CD14-positive monocyte (primary cell): ENCODE data around the gene RBL2. TPM values are rescaled to one million over a fixed set of nuclear protein-coding genes. Genes with fewer than 3 reads are reported as not detected.

Experiments used
- DNase-seq, 3 donors: peaks; one replicate each; pipeline ENCODE4 v3.0.0-alpha.2; 2011 to 2022
- H2AFZ ChIP-seq: 2 replicates; pipeline ENCODE4 v1.6.0; 2012; ENCODE audit warnings: mild to moderate bottlenecking, low read depth, low read length, inconsistent platforms; ENCODE audit not compliant: insufficient read depth, poor library complexity, severe bottlenecking
- H3K27ac ChIP-seq, 2 donors: 1 replicate in 1 of 2; 2 replicates in 1 of 2; pipeline ENCODE4 v1.5.1; 2012 to 2013; ENCODE audit warnings: low read length in 2 of 2, control low read depth in 1 of 2, inconsistent platforms in 1 of 2, low read depth in 1 of 2, mild to moderate bottlenecking in 1 of 2
- H3K27me3 ChIP-seq, 2 donors: one replicate each; pipeline versions ENCODE4 v1.6.0 to v1.6.1; 2011 to 2013; ENCODE audit warnings: low read length in 2 of 2; ENCODE audit not compliant: control insufficient read depth in 2 of 2, insufficient read depth in 2 of 2
- H3K36me3 ChIP-seq, 2 donors: replicated peaks in 1 of 2; 1 replicate in 1 of 2; 2 replicates in 1 of 2; pipeline versions ENCODE4 v1.5.1 to v1.6.1; 2012 to 2013; ENCODE audit warnings: low read length in 2 of 2, control low read depth in 1 of 2, inconsistent platforms in 1 of 2, mild to moderate bottlenecking in 1 of 2; ENCODE audit not compliant: insufficient read depth in 2 of 2, control insufficient read depth in 1 of 2
- H3K4me1 ChIP-seq, 2 donors: 1 replicate in 1 of 2; 2 replicates in 1 of 2; pipeline versions ENCODE4 v1.5.1 to v1.6.1; 2012 to 2013; ENCODE audit warnings: low read length in 2 of 2, control low read depth in 1 of 2, inconsistent platforms in 1 of 2, mild to moderate bottlenecking in 1 of 2, moderate library complexity in 1 of 2; ENCODE audit not compliant: insufficient read depth in 2 of 2, control insufficient read depth in 1 of 2
- H3K4me2 ChIP-seq: replicated peaks from 2 replicates; pipeline ENCODE3; 2012; ENCODE audit warnings: low read length, moderate library complexity, mild to moderate bottlenecking; ENCODE audit not compliant: poor library complexity, severe bottlenecking; ENCODE audit errors: extremely low read depth
- H3K4me3 ChIP-seq, 3 experiments: fragments of 200-600 bp in 1 of 3; sonication (generic) in 1 of 3; replicated peaks in 1 of 3; 1 replicate in 2 of 3; 2 replicates in 1 of 3; pipeline ENCODE4 v1.5.1; 2011 to 2013; ENCODE audit warnings: low read length in 3 of 3, mild to moderate bottlenecking in 3 of 3, control low read depth in 2 of 3, low read depth in 2 of 3, inconsistent platforms in 1 of 3, moderate library complexity in 1 of 3
- H3K79me2 ChIP-seq: 2 replicates; pipeline ENCODE4 v1.6.0; 2012; ENCODE audit warnings: mild to moderate bottlenecking, control low read depth, inconsistent platforms, low read length, moderate library complexity; ENCODE audit not compliant: insufficient read depth
- H3K9ac ChIP-seq: 2 replicates; pipeline ENCODE4 v1.6.0; 2017; ENCODE audit warnings: low read length, mild to moderate bottlenecking; ENCODE audit not compliant: insufficient read depth, poor library complexity, severe bottlenecking
- H3K9me3 ChIP-seq, 2 donors: replicated peaks in 1 of 2; 1 replicate in 1 of 2; 2 replicates in 1 of 2; pipeline versions ENCODE4 v1.5.1 to v1.6.1; 2012 to 2013; ENCODE audit warnings: low read length in 2 of 2, control low read depth in 1 of 2; ENCODE audit not compliant: control insufficient read depth in 1 of 2, insufficient read depth in 1 of 2
- H4K20me1 ChIP-seq: 2 replicates; pipeline ENCODE4 v1.6.0; 2012; ENCODE audit warnings: mild to moderate bottlenecking, low read length, control low read depth, moderate library complexity; ENCODE audit not compliant: insufficient read depth
- H3K27ac Mint-ChIP-seq, 7 donors: one replicate each; pipeline ENCODE4 v1.8.0; 2020; ENCODE audit warnings: mild to moderate bottlenecking in 7 of 7, mixed read lengths in 7 of 7, moderate library complexity in 6 of 7, inconsistent platforms in 2 of 7
- H3K27me3 Mint-ChIP-seq, 3 donors: one replicate each; pipeline ENCODE4 v1.8.0; 2021 to 2022; ENCODE audit warnings: low read depth in 3 of 3, mild to moderate bottlenecking in 3 of 3, mixed read lengths in 3 of 3, moderate library complexity in 3 of 3, inconsistent platforms in 1 of 3
- H3K36me3 Mint-ChIP-seq, 2 donors: one replicate each; pipeline ENCODE4 v1.8.0; 2020; ENCODE audit warnings: mixed read lengths in 2 of 2, inconsistent platforms in 1 of 2, mild to moderate bottlenecking in 1 of 2
- H3K4me1 Mint-ChIP-seq: one replicate; pipeline ENCODE4 v1.8.0; 2020; ENCODE audit warnings: mild to moderate bottlenecking, mixed read lengths
- H3K4me3 Mint-ChIP-seq, 2 donors: one replicate each; pipeline ENCODE4 v1.8.0; 2020; ENCODE audit warnings: mild to moderate bottlenecking in 2 of 2, mixed read lengths in 2 of 2, moderate library complexity in 1 of 2
- H3K9me3 Mint-ChIP-seq, 7 donors: one replicate each; pipeline ENCODE4 v1.8.0; 2020 to 2022; ENCODE audit warnings: mixed read lengths in 7 of 7, mild to moderate bottlenecking in 6 of 7, moderate library complexity in 6 of 7, inconsistent platforms in 2 of 7
- whole genome bisulfite sequencing: methylation state at CpG from one replicate; pipeline ENCODE4 v1.1.5; 2013; ENCODE audit warnings: missing lambda C conversion rate; ENCODE audit not compliant: insufficient coverage; 5-methylcytosine and 5-hydroxymethylcytosine counted together
- intact Hi-C, 2 donors: fragments of 100-400 bp; cut with micrococcal nuclease; formaldehyde crosslinking; loops; one replicate each; pipeline versions ENCODE4 v1.15.0 to v1.15.1; 2023
- polyA plus RNA-seq, 3 donors: library from polyadenylated mRNA; depleted of rRNA in 1 of 3; unstranded in 2 of 3; stranded (reverse) in 1 of 3; fragments of 300-500 nt in 2 of 3; fragments of >200 nt in 1 of 3; fragmentation: Illumina TruSeq in 2 of 3; gene quantifications; 1 replicate in 2 of 3; 2 replicates in 1 of 3; pipeline ENCODE4 v1.2.3, GENCODE V29; 2012 to 2021
- TF ChIP-seq, protein P1 (sequence below): fragments of 200-600 bp; IDR thresholded peaks from one replicate; pipeline ENCODE4 v1.8.0; 2022; ENCODE audit warnings: antibody characterized with exemption, mild to moderate bottlenecking

Gene RBL2
- polyA plus RNA-seq, 3 donors: 54.3 to 104 (median 77.7) TPM

DNA sequence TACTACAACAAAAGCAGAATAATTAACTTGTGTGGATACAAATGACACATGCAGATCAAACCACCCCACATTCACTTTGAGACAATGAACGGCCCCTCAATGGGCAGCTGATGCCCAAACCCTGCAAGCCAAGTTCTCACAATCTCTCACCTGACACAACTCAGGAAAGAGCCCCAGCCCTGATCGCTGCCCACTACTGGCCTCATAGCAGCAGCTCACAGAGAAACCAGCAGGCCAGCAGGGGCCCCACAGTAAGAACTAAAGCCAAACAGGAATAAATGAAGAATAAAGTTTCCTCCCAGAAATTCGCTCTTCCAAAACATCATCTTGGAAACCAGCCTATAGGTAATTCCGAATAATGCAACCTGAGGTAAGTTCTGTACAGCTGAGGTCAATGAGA is 61.1 kb downstream of the RBL2 start:
- H3K4me3 ChIP-seq: no peak overlapping the region
- DNase-seq: no peak
- no peaks in the 10 kb centered on the region for H3K4me1 Mint-ChIP-seq
- peak overlapping the region in 1 of 7 donors; percentile 6 for H3K27ac Mint-ChIP-seq
- no peaks in the 10 kb centered on the region for H3K9me3 ChIP-seq
- H3K79me2 ChIP-seq: no peaks in the 10 kb centered on the region
- H3K27me3 Mint-ChIP-seq: no peaks in the 10 kb centered on the region
- TF ChIP-seq, protein P1, sequence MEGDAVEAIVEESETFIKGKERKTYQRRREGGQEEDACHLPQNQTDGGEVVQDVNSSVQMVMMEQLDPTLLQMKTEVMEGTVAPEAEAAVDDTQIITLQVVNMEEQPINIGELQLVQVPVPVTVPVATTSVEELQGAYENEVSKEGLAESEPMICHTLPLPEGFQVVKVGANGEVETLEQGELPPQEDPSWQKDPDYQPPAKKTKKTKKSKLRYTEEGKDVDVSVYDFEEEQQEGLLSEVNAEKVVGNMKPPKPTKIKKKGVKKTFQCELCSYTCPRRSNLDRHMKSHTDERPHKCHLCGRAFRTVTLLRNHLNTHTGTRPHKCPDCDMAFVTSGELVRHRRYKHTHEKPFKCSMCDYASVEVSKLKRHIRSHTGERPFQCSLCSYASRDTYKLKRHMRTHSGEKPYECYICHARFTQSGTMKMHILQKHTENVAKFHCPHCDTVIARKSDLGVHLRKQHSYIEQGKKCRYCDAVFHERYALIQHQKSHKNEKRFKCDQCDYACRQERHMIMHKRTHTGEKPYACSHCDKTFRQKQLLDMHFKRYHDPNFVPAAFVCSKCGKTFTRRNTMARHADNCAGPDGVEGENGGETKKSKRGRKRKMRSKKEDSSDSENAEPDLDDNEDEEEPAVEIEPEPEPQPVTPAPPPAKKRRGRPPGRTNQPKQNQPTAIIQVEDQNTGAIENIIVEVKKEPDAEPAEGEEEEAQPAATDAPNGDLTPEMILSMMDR: no peak
- no peak overlapping the region for H2AFZ ChIP-seq
- no peaks in the 10 kb centered on the region for H3K27me3 ChIP-seq
- no peaks in the 10 kb centered on the region for H3K4me1 ChIP-seq
- 100% methylated on average over 1 of the region's 4 CpGs for WGBS
- no peaks in the 10 kb centered on the region for H3K9me3 Mint-ChIP-seq
- peaks cover 5% of the 10 kb centered on the region for H4K20me1 ChIP-seq
- peaks cover 77 to 94% of the 10 kb centered on the region in 2 donors for H3K36me3 ChIP-seq
- H3K27ac ChIP-seq: no peak overlapping the region
- peaks cover 74 to 90% of the 10 kb centered on the region in 2 donors for H3K36me3 Mint-ChIP-seq
- H3K9ac ChIP-seq: no peak overlapping the region
- intact Hi-C loops: no loop called here
- no peak overlapping the region for H3K4me3 Mint-ChIP-seq
- no peak overlapping the region for H3K4me2 ChIP-seq

DNA sequence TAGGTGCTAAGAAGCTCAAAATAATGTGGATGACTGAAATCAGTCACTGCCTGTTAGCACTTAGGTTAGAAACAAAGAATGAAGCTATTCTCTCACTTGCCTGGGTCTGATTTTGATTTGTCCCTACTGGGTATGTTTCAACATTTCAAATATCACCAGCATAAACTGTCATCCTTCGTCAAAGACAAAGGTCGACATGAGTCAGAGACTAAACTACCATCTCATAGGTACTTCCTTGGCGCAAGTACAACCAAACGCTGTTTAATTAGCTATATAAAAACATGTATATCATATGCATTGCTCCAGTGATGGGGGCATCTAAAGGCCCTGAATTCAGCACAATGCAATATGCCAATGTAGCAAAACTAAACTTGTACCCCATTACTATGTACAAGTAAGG is 64.7 kb downstream of the RBL2 start:
- DNase-seq: no peak
- H3K79me2 ChIP-seq: peaks cover 12% of the 10 kb centered on the region
- H3K27ac ChIP-seq: no peak overlapping the region
- TF ChIP-seq, protein P1: no peak
- H3K9ac ChIP-seq: no peak overlapping the region
- H3K9me3 ChIP-seq: no peaks in the 10 kb centered on the region
- H3K4me3 ChIP-seq: no peak overlapping the region
- peaks cover 20 to 26% of the 10 kb centered on the region in 2 donors for H3K4me1 ChIP-seq
- Mint-ChIP-seq H3K27ac (no peak overlapping the region), H3K9me3 (no peaks in the 10 kb centered on the region), H3K4me3 (no peak overlapping the region), H3K36me3 (peaks cover 47 to 55% of the 10 kb centered on the region in 2 donors), H3K4me1 (peaks cover 18% of the 10 kb centered on the region), H3K27me3 (peaks cover 0 to 4% (median under 1%) of the 10 kb centered on the region in 3 donors)
- intact Hi-C loops: no loop called here
- peaks cover 5% of the 10 kb centered on the region for H4K20me1 ChIP-seq
- no peak overlapping the region for H3K4me2 ChIP-seq
- H3K36me3 ChIP-seq: peaks cover 49 to 57% of the 10 kb centered on the region in 2 donors
- H3K27me3 ChIP-seq: no peaks in the 10 kb centered on the region
- no peak overlapping the region for H2AFZ ChIP-seq
- WGBS: no CpG with 5 or more reads among the region's 4 CpGs
